ENCODE data around the gene RPS21. TPM values are rescaled to one million over a fixed set of nuclear protein-coding genes. Genes with fewer than 3 reads are reported as not detected.

The RPS21 gene
- total and polyA plus RNA-seq, 10 donors = 1,168 to 11,722 (median 3,328) TPM

DNA sequence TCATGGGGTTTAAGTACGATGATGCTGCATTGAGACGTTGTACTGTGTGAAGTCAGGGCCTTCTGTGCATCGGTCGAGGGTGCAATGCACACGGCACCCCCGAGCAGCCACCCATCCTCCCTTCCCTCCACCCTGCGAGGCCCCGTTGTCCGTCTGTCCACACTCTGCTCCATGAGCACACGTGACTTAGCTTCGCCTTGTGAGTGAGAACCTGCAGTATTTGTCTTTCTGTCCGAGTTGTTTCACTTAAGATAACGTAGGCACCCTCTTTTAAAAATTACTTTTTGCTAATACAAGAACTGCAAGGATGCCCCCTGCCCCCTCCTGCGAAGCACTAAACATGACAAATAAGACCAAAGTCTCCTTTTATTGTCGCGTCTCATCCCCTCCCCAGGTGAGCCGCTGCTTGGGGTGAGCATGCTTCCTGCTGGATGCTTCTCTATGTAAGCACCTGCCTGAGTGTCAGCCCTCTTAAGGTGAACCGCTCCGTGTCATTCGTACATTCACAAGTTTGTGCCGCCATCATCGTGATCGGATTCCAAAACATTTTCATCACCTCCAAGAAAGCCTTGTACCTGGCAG is 44.1 kb downstream of the RPS21 start:
- no peak for DNase-seq
- TF ChIP-seq, protein P1, sequence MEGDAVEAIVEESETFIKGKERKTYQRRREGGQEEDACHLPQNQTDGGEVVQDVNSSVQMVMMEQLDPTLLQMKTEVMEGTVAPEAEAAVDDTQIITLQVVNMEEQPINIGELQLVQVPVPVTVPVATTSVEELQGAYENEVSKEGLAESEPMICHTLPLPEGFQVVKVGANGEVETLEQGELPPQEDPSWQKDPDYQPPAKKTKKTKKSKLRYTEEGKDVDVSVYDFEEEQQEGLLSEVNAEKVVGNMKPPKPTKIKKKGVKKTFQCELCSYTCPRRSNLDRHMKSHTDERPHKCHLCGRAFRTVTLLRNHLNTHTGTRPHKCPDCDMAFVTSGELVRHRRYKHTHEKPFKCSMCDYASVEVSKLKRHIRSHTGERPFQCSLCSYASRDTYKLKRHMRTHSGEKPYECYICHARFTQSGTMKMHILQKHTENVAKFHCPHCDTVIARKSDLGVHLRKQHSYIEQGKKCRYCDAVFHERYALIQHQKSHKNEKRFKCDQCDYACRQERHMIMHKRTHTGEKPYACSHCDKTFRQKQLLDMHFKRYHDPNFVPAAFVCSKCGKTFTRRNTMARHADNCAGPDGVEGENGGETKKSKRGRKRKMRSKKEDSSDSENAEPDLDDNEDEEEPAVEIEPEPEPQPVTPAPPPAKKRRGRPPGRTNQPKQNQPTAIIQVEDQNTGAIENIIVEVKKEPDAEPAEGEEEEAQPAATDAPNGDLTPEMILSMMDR (IDR thresholded peaks at IDR 0.05 in 8 of 11, conservative IDR thresholded peaks at IDR 0.05 in 3 of 11) = no peak
- no peak for TF ChIP-seq POLR2A (IDR thresholded peaks at IDR 0.05)
- no peak for TF ChIP-seq POLR2AphosphoS5 (IDR thresholded peaks at IDR 0.05)
- intact Hi-C loops (cut with DNase I; ENCODE audit: low total_unique reads) = no loop called here
- peaks cover 0 to 86% (median 9%) of the 10 kb centered on the region in 7 donors for H3K27me3 ChIP-seq (replicated peaks in 1 of 7)
- H3K36me3 ChIP-seq = no peaks in the 10 kb centered on the region
- no peaks in the 10 kb centered on the region for H3K4me1 ChIP-seq
- H3K27ac ChIP-seq = no peak overlapping the region
- no peak overlapping the region for H3K4me3 ChIP-seq
- no peaks in the 10 kb centered on the region for H3K9me3 ChIP-seq
- WGBS, 5 donors = 72 to 82% (median 76%) methylated on average over 23 of the region's 23 CpGs

DNA sequence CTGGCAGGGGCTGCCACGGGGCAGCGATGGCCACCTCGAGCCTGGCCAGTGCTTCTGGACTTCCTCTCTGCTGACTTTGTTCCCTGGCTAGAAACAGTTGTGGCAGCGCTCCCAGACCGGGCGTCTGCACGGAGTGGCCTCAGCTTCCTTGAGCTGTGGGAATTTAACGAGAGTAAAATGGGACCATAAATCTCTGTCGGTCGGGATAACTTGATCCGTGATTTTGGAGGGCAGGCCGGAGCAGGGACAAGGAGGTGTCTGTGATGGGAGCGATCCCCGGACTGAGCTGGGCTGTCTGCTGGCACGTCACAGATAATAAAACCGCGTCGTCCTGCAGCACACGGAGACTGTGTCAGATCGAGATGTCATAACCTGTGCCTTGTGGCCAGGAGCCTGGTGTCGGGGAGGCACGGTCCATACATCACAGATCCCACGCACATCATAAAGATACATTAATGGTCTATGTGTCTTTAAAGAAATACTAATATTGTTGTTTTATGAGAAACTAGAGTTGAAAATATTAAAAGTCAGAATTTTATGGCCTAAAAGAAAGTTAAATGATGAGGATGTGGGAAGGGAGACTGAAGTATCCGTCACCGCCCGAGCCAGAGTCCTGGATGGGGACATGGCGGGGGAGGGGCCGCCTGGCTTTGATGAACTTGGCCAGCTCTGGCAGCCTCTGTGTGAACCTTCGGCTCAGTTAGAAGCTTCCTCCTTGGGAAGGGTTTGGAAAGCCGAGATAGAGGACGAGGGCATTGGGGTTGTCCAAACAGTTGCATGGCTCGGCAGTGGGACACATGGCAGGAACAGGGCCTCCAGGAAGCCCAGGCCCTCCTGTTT is 47.0 kb downstream of the RPS21 start:
- H3K27me3 ChIP-seq (replicated peaks in 1 of 7) = peaks cover 0 to 88% (median 9%) of the 10 kb centered on the region in 7 donors
- WGBS, 5 donors = 36 to 45% (median 40%) methylated on average over 28 to 32 of the region's 32 CpGs
- TF ChIP-seq POLR2AphosphoS5 (IDR thresholded peaks at IDR 0.05) (no peak), POLR2A (IDR thresholded peaks at IDR 0.05) (no peak)
- TF ChIP-seq, protein P1 (IDR thresholded peaks at IDR 0.05 in 8 of 11, conservative IDR thresholded peaks at IDR 0.05 in 3 of 11) = no peak
- no peak overlapping the region for H3K27ac ChIP-seq
- no peak overlapping the region for H3K4me3 ChIP-seq
- no peaks in the 10 kb centered on the region for H3K4me1 ChIP-seq
- no peak for DNase-seq
- no peaks in the 10 kb centered on the region for H3K9me3 ChIP-seq
- no peaks in the 10 kb centered on the region for H3K36me3 ChIP-seq
- intact Hi-C loops (cut with DNase I; ENCODE audit: low total_unique reads) = no loop called here

DNA sequence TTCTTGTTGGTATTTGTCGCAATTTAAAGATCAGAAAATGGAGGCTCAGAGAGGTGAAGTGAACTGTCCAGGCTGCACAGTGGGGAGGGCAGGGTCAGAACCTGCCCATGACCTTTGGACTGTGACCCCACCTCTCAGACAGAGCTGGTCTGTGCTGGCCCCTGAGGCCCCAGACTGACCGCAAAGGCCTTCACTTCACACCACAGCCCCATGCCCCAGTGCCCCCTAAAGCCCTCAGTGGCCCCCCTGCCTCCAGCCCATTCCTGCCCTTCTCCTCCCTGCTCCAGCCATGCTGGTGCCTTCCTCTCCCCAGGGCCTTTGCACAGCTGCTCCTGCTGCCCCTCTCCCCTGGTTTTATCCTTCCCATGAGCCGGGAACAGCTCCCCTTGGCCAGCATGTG is 49.8 kb downstream of the RPS21 start:
- no peaks in the 10 kb centered on the region for H3K4me1 ChIP-seq
- peaks cover 0 to 87% (median 9%) of the 10 kb centered on the region in 7 donors for H3K27me3 ChIP-seq (replicated peaks in 1 of 7)
- no peak overlapping the region for H3K4me3 ChIP-seq
- no peaks in the 10 kb centered on the region for H3K9me3 ChIP-seq
- WGBS, 5 donors = 84 to 94% (median 88%) methylated on average over 3 of the region's 3 CpGs
- H3K36me3 ChIP-seq = no peaks in the 10 kb centered on the region
- TF ChIP-seq POLR2A (IDR thresholded peaks at IDR 0.05) (no peak), POLR2AphosphoS5 (IDR thresholded peaks at IDR 0.05) (no peak)
- TF ChIP-seq, protein P1 (IDR thresholded peaks at IDR 0.05 in 8 of 11, conservative IDR thresholded peaks at IDR 0.05 in 3 of 11) = no peak
- DNase-seq = no peak
- intact Hi-C loops (cut with DNase I; ENCODE audit: low total_unique reads) = no loop called here
- no peak overlapping the region for H3K27ac ChIP-seq

DNA sequence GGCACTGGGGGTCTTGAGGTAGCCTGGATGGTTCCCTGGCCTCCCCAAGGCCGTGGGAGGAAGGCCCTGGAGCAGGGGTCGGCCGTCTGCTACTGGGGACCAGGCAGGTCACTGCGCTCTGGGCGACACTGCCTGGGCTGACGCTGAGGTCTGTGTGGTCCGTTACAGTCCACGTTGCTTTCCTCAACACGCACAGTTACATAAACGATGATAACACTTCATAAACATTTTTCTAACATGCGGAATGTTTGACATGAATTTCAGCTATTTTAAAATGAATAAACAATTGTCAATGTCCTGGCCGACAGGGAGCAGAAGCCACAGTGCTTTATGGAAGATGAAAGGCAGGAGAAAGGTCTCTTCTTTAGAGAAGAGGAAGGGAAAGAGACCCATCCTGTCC is 50.6 kb downstream of the RPS21 start:
- H3K27ac ChIP-seq = no peak overlapping the region
- H3K9me3 ChIP-seq = no peaks in the 10 kb centered on the region
- intact Hi-C loops (cut with DNase I; ENCODE audit: low total_unique reads) = no loop called here
- peaks cover 0 to 87% (median 9%) of the 10 kb centered on the region in 7 donors for H3K27me3 ChIP-seq (replicated peaks in 1 of 7)
- H3K4me3 ChIP-seq = no peak overlapping the region
- WGBS, 5 donors = 63 to 89% (median 73%) methylated on average over 12 of the region's 12 CpGs
- H3K4me1 ChIP-seq = no peaks in the 10 kb centered on the region
- no peaks in the 10 kb centered on the region for H3K36me3 ChIP-seq
- TF ChIP-seq, protein P1 (IDR thresholded peaks at IDR 0.05 in 8 of 11, conservative IDR thresholded peaks at IDR 0.05 in 3 of 11) = no peak
- no peak for TF ChIP-seq POLR2AphosphoS5 (IDR thresholded peaks at IDR 0.05)
- no peak for TF ChIP-seq POLR2A (IDR thresholded peaks at IDR 0.05)
- no peak for DNase-seq
